Measurements from ENCODE around the gene TTN.

The TTN gene

GRCh38 chr2:178807227-178808008, at the start of gene TTN:
Gene TTN, minus strand, starts transcription at chr2:178807423. Its CDS starts 2,781 bp downstream, at chr2:178804642.
- DNase-seq, result no peak

GRCh38 chr2:178855151-178855550, 47.9 kb upstream of the TTN start:
- DNase-seq, result no peak

- DNase-seq, result no peak
These were observed 41.1 kb upstream of the TTN start for GRCh38 chr2:178848335-178848734.

- DNase-seq, result no peak
These were observed 39.2 kb upstream of the TTN start for GRCh38 chr2:178846458-178846802.

- no peak for DNase-seq
These were observed 38.6 kb upstream of the TTN start for GRCh38 chr2:178845566-178846457.

GRCh38 chr2:178844701-178845100, 37.5 kb upstream of the TTN start:
- no peak for DNase-seq

- DNase-seq, result no peak
These were observed 37.0 kb upstream of the TTN start for GRCh38 chr2:178844269-178844668.

GRCh38 chr2:178843697-178844096, 36.5 kb upstream of the TTN start:
- no peak for DNase-seq

- no peak for DNase-seq
These were observed 29.6 kb upstream of the TTN start for GRCh38 chr2:178836807-178837206.

- no peak for DNase-seq
These were observed 26.9 kb upstream of the TTN start for GRCh38 chr2:178834086-178834485.

GRCh38 chr2:178833382-178833781, 26.2 kb upstream of the TTN start:
- no peak for DNase-seq

GRCh38 chr2:178830451-178830850, 23.2 kb upstream of the TTN start:
- DNase-seq, result no peak

- no peak for DNase-seq
These were observed 22.8 kb upstream of the TTN start for GRCh38 chr2:178829981-178830380.

- no peak for DNase-seq
These were observed 22.2 kb upstream of the TTN start for GRCh38 chr2:178829299-178829960.

- DNase-seq, result no peak
These were observed 21.3 kb upstream of the TTN start for GRCh38 chr2:178828486-178828881.

- DNase-seq, result no peak
These were observed 20.7 kb upstream of the TTN start for GRCh38 chr2:178827739-178828485.

- DNase-seq, result no peak
These were observed 19.9 kb upstream of the TTN start for GRCh38 chr2:178827111-178827510.

- DNase-seq, result no peak
These were observed 18.0 kb upstream of the TTN start for GRCh38 chr2:178825183-178825582.

- no peak for DNase-seq
These were observed 17.0 kb upstream of the TTN start for GRCh38 chr2:178824181-178824580.

GRCh38 chr2:178819992-178820391, 12.8 kb upstream of the TTN start:
- no peak for DNase-seq

- no peak for DNase-seq
These were observed 12.1 kb upstream of the TTN start for GRCh38 chr2:178819147-178819875.

GRCh38 chr2:178811901-178812300, 4.7 kb upstream of the TTN start:
- DNase-seq, result no peak

Measured in CD4-positive, alpha-beta T cell treated with Interleukin-4 for 4 hours (primary cell).